HepG2 (cell line): Measurements from ENCODE around the gene SERPINB1. TPM values are rescaled to one million over a fixed set of nuclear protein-coding genes. Genes with fewer than 3 reads are reported as not detected.
A peak's percentile ranks its signal among the peaks of the same experiment; 100 is the strongest.

Source experiments
- ARNTL ChIP-seq: sonication (generic); formaldehyde crosslinking; IDR thresholded peaks from 2 replicates; pipeline ENCODE4 v1.4.0; 2020; ENCODE audit warnings: mild to moderate bottlenecking, missing genetic modification reagents
- DDIT3 ChIP-seq: sonication (generic); formaldehyde crosslinking; IDR thresholded peaks from 2 replicates; pipeline ENCODE4 v1.4.0; 2020; ENCODE audit warnings: mild to moderate bottlenecking, missing genetic modification reagents
- HHEX ChIP-seq: IDR thresholded peaks from 2 replicates; pipeline ENCODE4 v1.6.1; 2016; ENCODE audit warnings: control low read depth
- HMG20A ChIP-seq: IDR thresholded peaks from 2 replicates; pipeline ENCODE4 v1.6.1; 2016; ENCODE audit warnings: borderline replicate concordance
- HOXA5 ChIP-seq: sonication (generic); formaldehyde crosslinking; IDR thresholded peaks from 2 replicates; pipeline ENCODE4 v1.4.0; 2020; ENCODE audit warnings: missing genetic modification reagents
- MAFG ChIP-seq: sonication (generic); formaldehyde crosslinking; IDR thresholded peaks from 2 replicates; pipeline ENCODE4 v1.5.1; 2020; ENCODE audit warnings: mild to moderate bottlenecking, missing genetic modification reagents
- MED13 ChIP-seq: sonication (generic); formaldehyde crosslinking; IDR thresholded peaks from 2 replicates; pipeline ENCODE4 v1.5.0; 2020; ENCODE audit warnings: missing genetic modification reagents
- RXRA ChIP-seq: sonication (generic); formaldehyde crosslinking; IDR thresholded peaks from 2 replicates; pipeline ENCODE4 v1.5.1; 2020; ENCODE audit warnings: missing genetic modification reagents
- TFDP2 ChIP-seq: sonication (generic); formaldehyde crosslinking; IDR thresholded peaks from 2 replicates; pipeline ENCODE4 v1.4.0; 2020; ENCODE audit warnings: missing genetic modification reagents
- XRCC5 ChIP-seq: fragments of 200-400 bp; formaldehyde crosslinking; optimal IDR thresholded peaks from 2 replicates; pipeline ENCODE3; 2017; ENCODE audit warnings: mild to moderate bottlenecking, low read length
- ZFP90 ChIP-seq: sonication (generic); formaldehyde crosslinking; IDR thresholded peaks from 2 replicates; pipeline ENCODE4 v1.8.0; 2022; ENCODE audit warnings: missing genetic modification reagents, mild to moderate bottlenecking, inconsistent platforms, borderline replicate concordance
- polyA plus RNA-seq, 8 experiments: library from polyadenylated mRNA; depleted of rRNA in 3 of 8; stranded (reverse) in 7 of 8; unstranded in 1 of 8; fragments of >200 nt; fragmentation: Illumina TruSeq in 4 of 8; extraction: Trizol in 4 of 8; gene quantifications; 2 replicates each; pipeline versions ENCODE4 v1.2.1 to v1.2.3, GENCODE V29; 2011 to 2016; ENCODE audit warnings: low read depth in 4 of 8, missing spikeins in 1 of 8, mixed read lengths in 1 of 8; ENCODE audit not compliant: insufficient read depth in 1 of 8
- total RNA-seq, 5 experiments: library from RNA; depleted of rRNA; stranded (reverse); fragments of >200 nt; fragmentation: Illumina TruSeq; extraction: Trizol; gene quantifications; 2 replicates each; pipeline ENCODE4 v1.2.3, GENCODE V29; 2016; ENCODE audit warnings: low read depth in 1 of 5
- TF ChIP-seq, protein P1 (sequence below): sonication (generic); formaldehyde crosslinking; IDR thresholded peaks from 2 replicates; pipeline ENCODE4 v1.4.0; 2020; ENCODE audit warnings: missing genetic modification reagents
- TF ChIP-seq, protein P2 (sequence below): sonication (generic); formaldehyde crosslinking; IDR thresholded peaks from 2 replicates; pipeline ENCODE4 v1.4.0; 2020; ENCODE audit warnings: mild to moderate bottlenecking, missing genetic modification reagents
- TF ChIP-seq, protein P3 (sequence below): sonication (generic); formaldehyde crosslinking; IDR thresholded peaks from 2 replicates; pipeline ENCODE4 v1.4.0; 2020; ENCODE audit warnings: mild to moderate bottlenecking, missing genetic modification reagents

SERPINB1 gene
- total and polyA plus RNA-seq, 2 of the 13 experiments (the other 11 are each of a cell fraction or from before 2014, with no cell fraction given), result 41.4 to 60.5 TPM

GRCh38 chr6:2841264-2842138 is at the start of gene SERPINB1 (continued):
- TF ChIP-seq, protein P1, sequence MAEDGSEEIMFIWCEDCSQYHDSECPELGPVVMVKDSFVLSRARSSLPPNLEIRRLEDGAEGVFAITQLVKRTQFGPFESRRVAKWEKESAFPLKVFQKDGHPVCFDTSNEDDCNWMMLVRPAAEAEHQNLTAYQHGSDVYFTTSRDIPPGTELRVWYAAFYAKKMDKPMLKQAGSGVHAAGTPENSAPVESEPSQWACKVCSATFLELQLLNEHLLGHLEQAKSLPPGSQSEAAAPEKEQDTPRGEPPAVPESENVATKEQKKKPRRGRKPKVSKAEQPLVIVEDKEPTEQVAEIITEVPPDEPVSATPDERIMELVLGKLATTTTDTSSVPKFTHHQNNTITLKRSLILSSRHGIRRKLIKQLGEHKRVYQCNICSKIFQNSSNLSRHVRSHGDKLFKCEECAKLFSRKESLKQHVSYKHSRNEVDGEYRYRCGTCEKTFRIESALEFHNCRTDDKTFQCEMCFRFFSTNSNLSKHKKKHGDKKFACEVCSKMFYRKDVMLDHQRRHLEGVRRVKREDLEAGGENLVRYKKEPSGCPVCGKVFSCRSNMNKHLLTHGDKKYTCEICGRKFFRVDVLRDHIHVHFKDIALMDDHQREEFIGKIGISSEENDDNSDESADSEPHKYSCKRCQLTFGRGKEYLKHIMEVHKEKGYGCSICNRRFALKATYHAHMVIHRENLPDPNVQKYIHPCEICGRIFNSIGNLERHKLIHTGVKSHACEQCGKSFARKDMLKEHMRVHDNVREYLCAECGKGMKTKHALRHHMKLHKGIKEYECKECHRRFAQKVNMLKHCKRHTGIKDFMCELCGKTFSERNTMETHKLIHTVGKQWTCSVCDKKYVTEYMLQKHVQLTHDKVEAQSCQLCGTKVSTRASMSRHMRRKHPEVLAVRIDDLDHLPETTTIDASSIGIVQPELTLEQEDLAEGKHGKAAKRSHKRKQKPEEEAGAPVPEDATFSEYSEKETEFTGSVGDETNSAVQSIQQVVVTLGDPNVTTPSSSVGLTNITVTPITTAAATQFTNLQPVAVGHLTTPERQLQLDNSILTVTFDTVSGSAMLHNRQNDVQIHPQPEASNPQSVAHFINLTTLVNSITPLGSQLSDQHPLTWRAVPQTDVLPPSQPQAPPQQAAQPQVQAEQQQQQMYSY (CRISPR knock-in tag), result no peak; the same call in 1 of the 2 replicates
- TF ChIP-seq HHEX (CRISPR knock-in tag), result no peak
- TF ChIP-seq ZFP90, result peak; percentile 26; the same call in 1 of the 2 replicates
- peak; percentile 64; the same call in 1 of the 2 replicates for TF ChIP-seq HMG20A (CRISPR knock-in tag)
- TF ChIP-seq XRCC5, result peak; percentile 52
- TF ChIP-seq, protein P2, sequence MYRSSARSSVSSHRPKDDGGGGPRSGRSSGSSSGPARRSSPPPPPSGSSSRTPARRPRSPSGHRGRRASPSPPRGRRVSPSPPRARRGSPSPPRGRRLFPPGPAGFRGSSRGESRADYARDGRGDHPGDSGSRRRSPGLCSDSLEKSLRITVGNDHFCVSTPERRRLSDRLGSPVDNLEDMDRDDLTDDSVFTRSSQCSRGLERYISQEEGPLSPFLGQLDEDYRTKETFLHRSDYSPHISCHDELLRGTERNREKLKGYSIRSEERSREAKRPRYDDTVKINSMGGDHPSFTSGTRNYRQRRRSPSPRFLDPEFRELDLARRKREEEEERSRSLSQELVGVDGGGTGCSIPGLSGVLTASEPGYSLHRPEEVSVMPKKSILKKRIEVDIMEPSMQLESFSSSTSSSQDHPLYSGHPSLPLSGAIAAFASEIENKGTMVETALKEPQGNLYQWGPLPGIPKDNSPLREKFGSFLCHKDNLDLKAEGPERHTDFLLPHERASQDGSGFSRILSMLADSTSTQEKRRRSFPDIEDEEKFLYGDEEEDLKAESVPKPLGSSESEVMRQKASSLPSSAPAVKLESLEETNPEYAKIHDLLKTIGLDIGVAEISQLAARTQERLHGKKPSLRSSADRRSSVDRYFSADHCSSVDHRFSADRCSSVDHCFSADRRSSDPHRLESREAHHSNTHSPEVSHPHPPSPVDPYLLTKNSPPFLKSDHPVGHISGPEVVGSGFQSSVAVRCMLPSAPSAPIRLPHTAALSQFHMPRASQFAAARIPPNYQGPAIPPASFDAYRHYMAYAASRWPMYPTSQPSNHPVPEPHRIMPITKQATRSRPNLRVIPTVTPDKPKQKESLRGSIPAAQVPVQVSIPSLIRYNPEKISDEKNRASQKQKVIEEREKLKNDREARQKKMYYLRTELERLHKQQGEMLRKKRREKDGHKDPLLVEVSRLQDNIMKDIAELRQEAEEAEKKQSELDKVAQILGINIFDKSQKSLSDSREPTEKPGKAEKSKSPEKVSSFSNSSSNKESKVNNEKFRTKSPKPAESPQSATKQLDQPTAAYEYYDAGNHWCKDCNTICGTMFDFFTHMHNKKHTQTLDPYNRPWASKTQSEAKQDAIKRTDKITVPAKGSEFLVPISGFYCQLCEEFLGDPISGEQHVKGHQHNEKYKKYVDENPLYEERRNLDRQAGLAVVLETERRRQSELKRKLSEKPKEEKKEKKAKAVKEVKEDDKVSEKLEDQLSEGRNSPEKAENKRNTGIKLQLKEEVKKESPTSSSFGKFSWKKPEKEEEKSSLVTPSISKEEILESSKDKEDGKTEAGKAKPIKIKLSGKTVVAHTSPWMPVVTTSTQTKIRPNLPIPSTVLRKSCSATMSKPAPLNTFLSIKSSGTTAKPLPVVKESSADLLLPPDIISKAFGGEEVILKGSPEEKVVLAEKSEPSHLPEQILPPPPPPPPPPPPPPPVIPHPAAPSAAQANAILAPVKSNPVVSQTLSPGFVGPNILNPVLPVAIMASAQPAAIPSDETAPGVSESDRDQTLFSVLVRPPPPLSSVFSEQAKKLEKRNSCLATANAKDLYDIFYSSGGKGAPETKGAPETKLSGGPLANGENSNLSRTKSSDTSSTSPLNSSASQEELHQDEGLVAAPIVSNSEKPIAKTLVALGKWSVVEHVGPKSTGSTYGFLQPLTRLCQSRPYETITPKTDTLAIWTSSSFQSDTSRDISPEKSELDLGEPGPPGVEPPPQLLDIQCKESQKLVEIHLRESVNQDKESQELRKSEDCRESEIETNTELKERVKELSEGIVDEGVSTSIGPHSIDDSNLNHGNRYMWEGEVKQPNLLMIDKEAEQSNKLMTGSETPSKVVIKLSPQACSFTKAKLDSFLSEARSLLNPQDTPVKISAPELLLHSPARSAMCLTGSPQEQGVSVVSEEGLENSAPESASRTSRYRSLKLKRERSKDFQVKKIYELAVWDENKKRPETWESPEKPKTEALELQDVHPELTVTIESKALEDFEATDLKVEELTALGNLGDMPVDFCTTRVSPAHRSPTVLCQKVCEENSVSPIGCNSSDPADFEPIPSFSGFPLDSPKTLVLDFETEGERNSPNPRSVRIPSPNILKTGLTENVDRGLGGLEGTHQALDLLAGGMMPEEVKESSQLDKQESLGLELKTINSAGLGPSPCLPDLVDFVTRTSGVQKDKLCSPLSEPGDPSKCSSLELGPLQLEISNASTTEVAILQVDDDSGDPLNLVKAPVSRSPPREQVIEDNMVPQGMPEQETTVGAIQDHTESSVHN (CRISPR knock-in tag), result no peak; the same call in 1 of the 2 replicates
- TF ChIP-seq ARNTL (CRISPR knock-in tag), result peak; percentile 64
- peak; percentile 99 for TF ChIP-seq RXRA
- TF ChIP-seq, protein P3, sequence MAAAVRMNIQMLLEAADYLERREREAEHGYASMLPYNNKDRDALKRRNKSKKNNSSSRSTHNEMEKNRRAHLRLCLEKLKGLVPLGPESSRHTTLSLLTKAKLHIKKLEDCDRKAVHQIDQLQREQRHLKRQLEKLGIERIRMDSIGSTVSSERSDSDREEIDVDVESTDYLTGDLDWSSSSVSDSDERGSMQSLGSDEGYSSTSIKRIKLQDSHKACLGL (CRISPR knock-in tag), result peak; percentile 94
- TF ChIP-seq HOXA5 (CRISPR knock-in tag), result peak; percentile 87; the same call in 1 of the 2 replicates
- TF ChIP-seq MAFG (CRISPR knock-in tag), result no peak
- TF ChIP-seq MED13 (CRISPR knock-in tag), result peak; percentile 85; the same call in 1 of the 2 replicates
- TF ChIP-seq TFDP2 (CRISPR knock-in tag), result peak; percentile 81
- 0 out of 2 replicates have a peak, but pooled peaks have one; percentile 80 for TF ChIP-seq DDIT3 (CRISPR knock-in tag)
